Activated CD4-positive, alpha-beta T cell treated with anti-CD3 and anti-CD28 coated beads for 4 hours (primary cell): ENCODE results near the gene P2RY13.
A peak's percentile ranks its signal among the peaks of the same experiment; 100 is the strongest.

ENCODE experiments used
- DNase-seq, 2 donors: peaks; one replicate each; pipeline ENCODE4 v3.0.0-alpha.2; 2020

Gene P2RY13

DNA sequence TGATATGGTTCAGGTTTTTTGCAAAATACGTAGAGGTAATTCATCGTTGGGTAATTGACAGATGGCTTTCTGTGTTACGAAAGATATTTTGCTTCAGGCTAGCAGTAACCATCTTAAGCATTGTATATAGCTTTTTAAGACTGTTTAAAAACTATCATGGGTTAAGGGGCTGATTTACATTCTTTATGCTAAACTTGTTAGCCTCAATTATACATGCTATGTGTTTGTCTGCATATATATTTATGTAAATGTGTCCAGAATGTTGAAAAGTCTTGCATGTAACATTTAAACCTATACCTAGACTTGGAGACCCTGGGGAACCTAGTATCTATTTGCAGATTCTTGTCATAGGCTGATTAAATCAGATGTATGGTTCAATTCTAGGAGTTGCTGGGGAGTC, 39.9 kb downstream of the P2RY13 start:
- no peak for DNase-seq

GRCh38 chr3:151285940-151286339, 43.4 kb downstream of the P2RY13 start:
- no peak for DNase-seq

DNA sequence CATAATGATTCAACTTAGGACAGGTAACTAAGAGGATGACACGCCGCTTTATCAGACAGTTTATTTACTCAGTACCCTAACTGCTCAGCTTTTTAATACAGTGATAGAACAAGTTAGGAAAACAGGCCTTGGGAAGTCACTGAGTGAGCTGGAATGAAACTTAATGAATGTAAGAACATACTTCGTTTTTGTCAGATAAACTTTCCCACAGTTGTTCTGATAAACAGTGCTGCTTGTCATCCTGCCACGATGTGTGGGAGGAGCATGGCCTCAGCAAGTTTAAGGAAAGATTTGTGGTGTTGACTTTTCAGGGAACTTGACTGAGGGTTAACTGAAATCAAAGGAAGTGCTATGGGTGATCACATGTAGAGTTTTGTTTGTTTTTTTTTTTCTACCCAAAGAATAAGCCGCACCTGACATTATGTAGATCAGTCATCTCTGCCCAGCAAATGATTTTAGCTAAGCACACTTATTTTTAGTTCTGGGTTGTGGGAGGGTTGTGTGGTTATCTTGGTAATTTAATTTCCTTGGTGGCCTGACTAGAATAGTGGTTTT, 45.4 kb downstream of the P2RY13 start:
- no peak for DNase-seq

- no peak for DNase-seq
These were observed 46.0 kb downstream of the P2RY13 start for GRCh38 chr3:151283387-151283786.

- no peak for DNase-seq
These were observed 46.4 kb downstream of the P2RY13 start for GRCh38 chr3:151282921-151283320.

GRCh38 chr3:151281671-151282324, 47.6 kb downstream of the P2RY13 start:
- DNase-seq, result no peak

DNA sequence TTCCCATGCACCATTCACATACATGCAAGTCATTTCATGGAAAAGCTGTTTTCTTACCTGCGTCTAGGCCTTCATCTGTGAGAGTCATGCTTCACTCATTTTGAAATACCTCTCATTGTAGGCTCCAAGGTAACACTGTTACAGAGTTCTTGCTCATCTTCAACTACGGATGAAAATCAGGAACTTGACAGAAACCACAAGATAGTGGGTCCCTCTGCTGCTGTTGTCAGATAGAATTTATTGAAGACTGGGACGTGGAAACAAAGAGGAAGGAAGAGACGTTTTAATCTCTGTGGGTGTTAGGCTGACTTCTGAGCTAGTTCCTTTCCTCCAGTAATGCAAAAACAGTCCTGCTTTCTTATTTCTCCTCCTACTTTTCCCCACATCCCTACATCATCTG, 51.1 kb downstream of the P2RY13 start, which contains the start of gene P2RY14:
TSS of gene P2RY14 (minus strand) at position 313 of the 400 bp plus-strand sequence. CDS start 64,226 bp downstream, outside the sequence.
- DNase-seq, result no peak

DNA sequence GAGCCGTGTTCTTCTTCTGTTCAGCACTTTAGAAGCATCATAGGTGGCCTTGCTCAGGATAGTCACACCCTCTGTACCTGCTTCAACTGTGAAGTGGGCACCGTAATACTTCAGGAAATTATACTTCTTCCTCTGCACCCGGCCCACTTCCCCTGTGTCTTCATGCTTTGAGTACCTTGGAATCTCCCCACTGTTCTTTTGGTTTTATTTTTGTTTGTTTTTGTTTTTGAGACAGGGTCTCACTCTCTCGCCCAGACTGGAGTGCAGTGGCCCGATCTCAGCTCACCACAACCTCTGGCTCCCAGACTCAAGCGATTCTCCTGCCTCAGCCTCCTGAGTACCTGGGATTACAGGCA, 52.7 kb downstream of the P2RY13 start:
- peak in 1 of 2 donors; percentile 11 for DNase-seq
